SKM-1 treated with dmso at 0.1 percent for 144 hours (cell line): ENCODE results near the gene NFAT5.
"Not testable (repeated sequence)": the region's sequence is repeated elsewhere in the genome, so short reads cannot be mapped to it uniquely, and the experiment has no call there.

Experiments used
- DNase-seq: peaks from one replicate; lab custom pipeline; 2025; ENCODE audit not compliant: unreplicated experiment; lab: John Stamatoyannopoulos, UW

NFAT5 gene

DNA sequence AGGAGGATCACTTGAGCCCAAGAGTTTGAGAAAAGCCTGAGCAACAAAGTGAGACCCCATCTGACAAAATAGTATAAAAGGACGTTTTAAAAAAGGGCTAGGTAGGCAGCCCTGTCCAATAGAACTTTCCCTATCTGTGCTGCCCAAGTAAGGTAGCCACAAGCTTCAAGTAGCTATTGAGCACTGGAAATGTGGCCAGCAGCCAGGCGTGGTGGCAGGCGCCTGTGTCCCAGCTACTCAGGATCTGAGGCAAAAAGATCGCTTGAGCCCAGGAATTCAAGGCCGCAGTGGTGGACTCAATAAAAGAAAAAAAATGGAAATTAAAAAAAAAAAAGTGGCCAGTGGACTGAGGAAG lies 162.1 kb downstream of the NFAT5 start:
- DNase-seq = no peak

DNA sequence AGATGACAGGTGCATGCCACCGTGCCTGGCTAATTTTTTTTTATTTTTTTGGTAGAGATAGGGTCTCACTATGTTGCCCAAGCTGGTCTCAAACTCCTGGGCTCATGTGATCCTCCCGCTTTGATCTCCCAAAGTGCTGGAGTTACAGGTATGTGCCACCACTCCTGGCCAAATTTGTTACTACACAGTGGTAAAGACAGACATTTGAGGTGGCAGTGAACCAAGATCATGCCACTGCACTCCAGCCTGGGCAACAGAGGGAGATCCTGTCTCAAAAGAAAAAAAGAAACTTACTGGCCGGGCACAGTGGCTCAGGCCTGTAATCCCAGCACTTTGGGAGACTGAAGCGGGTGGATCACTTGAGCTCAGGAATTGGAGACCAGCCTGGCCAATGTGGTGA lies 163.3 kb downstream of the NFAT5 start:
- not testable (repeated sequence) for DNase-seq

DNA sequence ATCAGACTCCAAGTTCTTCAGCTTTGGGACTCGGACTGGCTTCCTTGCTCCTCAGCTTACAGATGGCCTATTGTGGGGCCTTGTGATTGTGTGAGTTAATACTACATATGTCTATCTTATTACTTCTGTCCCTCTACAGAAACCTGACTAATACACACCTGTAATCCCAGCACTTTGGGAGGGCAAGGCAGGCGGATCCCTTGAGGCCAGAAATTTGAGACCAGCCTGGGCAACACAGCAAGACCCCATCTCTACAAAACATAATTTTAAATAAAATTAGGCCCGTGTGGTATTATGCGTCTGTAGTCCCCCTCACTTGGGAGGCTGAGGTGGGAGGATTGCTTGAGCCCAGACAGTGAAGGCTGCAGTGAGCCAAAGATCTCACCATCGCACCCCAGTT lies 165.5 kb downstream of the NFAT5 start:
- not testable (repeated sequence) for DNase-seq

DNA sequence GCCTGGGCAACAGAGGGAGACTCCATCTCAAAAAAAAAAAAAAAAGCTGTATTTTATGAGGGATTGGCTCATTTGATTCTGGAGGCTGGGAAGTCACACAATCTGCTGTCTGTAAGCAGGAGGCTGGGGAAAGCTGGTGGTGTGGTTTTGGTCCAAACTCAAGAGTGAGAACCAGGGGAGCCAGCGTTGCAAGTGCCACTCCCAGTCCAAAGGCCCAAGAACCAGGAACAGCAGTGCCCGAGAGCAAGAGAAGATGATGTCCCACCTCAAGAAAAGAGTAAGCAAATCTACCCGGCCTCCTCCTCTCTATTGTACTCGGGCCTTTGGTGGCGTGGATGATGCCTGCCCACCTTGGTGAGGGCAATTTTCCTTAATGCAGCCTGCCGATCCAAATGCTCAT lies 166.3 kb downstream of the NFAT5 start:
- no peak for DNase-seq

DNA sequence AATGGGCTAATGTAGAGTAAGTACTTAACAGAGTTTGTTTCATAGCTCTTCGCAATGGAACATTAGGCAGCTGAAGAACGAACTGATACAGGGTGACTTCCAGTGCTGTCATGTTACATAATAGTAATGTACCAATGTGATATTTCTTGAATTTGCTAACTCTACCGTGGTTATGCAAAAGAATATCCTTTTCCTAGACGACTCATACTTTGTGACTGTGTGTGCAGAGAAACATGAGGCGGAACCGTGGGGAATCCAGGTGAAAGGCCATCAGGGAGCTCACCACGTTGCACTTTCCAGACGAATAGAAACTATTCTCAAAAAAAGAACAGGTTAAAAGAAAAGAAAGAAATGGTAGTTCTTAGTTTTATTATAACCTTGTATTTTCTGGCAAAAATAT lies 175.8 kb downstream of the NFAT5 start:
- no peak for DNase-seq

DNA sequence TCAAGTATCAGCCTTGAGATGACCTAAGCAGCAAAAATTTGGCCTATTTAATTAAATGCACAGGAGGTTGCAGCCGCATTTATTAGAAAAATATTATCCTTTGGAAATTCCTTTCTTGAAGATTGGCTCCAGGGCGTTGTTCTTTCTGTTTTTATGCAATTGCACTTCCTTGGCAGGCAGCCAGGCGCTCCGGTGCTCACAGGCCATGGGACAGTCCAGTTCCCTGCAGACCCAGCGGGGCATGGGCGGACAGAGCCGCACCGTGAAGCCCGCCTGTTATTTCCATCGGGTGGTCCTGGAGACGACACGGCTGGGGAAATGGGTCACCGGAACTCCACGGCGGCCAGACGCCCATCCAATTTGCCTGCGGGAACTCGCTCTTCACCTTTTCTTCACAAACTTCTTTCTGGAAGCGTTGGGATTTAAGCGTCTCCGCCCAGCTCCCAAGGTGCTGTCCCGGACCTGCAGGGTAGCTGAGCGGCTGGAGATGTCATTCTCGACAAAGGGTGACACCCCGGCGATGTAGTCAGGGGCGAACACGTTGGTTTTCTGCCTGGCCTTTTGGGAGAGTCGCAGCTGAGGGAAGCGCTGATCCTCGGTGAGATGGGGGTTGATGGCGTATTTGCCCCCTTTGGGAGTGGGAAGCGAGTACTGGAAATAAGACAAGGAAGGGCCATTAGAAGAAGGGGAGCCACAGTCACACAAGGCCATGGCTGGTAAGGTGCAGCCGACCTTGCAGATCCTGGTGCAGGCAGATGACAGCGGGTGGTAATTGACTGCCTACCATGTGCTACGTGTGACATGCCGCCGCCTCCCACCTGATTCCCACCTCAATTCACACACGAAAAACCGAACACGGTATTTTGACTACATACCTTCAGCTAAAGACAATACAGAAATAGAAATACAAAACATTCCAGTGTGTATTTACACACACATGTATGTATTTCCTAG lies 176.5 kb downstream of the NFAT5 start:
- no peak for DNase-seq

DNA sequence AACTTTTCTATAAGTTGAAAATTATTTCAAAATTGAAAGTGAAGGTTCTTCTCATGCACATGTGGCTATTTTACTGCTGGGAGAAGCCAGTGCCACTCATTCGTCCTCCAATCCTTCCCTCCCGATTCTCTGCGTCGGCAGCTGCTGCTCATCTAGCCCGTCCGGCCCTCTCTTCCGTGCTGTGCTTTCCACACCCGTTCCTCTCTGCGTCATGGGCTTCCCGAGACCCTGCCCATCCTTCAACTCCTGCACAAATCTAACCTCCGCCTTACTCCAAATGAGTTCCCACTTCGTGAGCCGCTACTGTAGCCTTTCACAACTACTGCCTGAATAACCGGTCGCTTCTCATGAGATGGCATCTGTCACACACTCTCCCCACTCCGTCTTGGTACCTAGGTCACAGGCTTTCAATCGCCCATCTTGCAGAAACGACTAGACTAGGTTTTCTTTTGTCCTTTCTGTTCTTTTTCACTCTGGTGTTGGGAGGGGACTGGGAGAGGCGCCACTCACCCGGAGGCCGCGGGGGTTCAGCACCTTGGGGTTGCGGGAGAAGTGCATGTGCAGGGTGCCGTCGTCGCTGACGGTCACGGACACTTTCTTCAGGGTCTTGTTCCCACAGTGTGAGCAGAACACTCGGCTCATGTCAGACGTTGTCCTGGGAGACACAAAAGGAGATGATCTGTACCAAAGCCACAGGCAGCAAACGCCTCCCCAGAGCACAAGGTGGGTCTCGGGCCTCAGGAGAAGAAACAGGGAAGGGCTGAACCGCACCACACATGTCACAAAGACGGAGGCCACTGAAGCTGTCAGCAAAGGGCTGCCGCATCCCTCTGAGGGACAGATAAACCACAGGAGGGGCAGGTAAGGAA lies 178.8 kb downstream of the NFAT5 start:
- DNase-seq = no peak

DNA sequence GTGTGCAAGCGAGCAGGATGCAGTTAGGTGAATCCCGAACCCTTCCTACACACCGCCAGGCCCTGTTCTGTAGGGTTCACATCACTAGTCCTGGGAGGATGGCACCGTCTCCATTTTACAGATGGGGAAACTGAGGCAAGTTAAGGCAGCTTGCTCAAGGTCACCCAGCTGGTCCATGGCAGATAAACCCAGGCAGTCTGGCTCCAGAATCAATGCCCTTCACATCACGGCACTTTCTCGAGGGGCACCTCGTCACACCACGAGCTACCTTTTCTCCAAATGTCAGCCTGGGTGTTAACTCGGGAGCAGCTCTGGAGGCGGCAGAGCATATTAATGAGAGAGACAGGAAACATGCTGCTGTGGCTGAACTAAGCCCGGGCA lies 179.5 kb downstream of the NFAT5 start:
- no peak for DNase-seq

DNA sequence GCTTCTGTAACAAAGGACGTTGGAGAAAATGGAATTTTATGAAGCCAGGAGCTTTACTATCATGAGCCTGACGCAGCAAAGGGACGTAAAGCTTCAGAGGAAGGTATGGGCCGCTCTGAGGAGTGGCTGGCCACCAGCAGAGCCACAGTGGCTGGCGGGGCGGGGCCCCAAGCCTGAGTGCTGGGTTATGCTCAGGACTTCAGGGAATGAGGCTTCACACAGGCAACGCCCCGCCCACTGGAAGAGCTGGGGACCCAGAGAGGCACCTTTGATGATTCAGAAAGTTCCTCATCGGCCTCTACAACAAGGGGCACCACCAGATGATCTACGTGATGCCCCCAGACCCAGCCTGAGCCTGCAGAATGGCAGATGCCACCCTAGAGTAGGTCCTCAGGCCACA lies 180.2 kb downstream of the NFAT5 start:
- DNase-seq = no peak

DNA sequence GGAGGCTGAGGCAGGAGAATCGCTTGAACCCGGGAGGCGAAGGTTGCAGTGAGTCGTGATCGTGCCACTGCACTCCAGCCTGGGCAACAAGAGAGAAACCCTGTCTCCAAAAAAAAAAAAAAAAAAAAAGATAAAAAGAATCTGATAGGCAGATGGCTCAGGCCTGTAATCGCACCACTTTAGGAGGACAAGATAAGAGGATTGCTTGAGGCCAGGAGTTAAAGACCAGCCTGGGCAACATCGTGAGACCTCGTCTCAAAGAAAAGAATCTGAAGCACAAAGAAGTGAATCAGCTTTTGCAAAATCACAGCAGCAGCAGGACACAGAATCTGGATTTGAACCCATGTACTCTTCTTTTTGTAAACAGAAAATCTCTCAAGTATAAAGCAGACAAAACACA lies 181.3 kb downstream of the NFAT5 start:
- DNase-seq = no peak

DNA sequence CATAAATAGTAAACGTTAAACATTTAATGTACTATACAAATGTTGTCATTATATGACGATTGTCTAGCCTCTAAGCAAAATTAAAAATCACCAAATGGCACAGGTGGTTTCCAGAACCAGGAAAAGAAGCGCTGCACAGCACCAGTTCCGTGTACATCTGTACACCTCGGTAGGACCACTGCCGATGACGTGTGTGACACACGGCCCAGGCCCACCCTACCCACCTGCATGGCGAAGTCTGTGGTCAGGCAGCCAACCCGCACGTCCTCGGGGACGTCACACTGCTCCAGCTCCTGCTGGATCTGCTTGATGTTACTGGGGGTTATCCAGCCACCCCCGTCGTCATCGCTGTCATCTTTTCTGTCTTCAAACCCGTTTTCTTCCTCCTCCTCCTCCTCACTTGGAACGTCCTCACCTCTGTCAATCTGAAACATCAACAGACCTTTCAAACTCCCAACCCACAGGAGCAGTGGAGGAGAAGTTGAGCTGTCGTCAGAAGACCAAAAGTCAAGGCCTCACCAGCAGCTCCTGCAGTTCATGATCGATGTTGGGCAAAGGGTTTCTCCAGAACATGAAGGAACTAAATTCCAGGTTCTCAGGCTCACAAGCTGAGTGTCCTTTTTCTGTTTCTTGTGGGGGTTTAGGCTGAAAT lies 183.1 kb downstream of the NFAT5 start:
- no peak for DNase-seq

DNA sequence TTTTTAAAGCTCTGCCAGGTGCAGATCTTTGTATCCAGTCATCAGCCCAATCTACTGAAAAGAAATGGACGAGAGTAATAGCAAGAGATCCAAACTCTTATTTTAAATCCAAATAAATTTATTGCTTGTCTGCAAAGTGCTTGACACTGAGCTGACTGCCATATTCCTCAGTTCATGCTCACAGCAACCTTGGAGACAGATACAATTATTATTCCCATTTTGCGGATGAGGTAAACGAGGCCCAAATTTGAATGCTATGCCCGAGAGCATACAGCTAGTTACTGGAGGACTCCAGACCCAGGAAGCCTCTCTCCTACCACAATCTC lies 188.3 kb downstream of the NFAT5 start:
- DNase-seq = no peak
